ENCODE results near the gene DPEP2. TPM values are rescaled to one million over a fixed set of nuclear protein-coding genes. Genes with fewer than 3 reads are reported as not detected.
A peak's percentile ranks its signal among the peaks of the same experiment; 100 is the strongest.
"Not testable (repeated sequence)": the region's sequence is repeated elsewhere in the genome, so short reads cannot be mapped to it uniquely, and the experiment has no call there.

Gene DPEP2
- total RNA-seq (2014; rRNA removed; shearing (Covaris generic)): not detected in 2 replicates
- polyA plus RNA-seq (2016; fragmentation: Nextera tagmentation; extraction: Ambion mirVana): 0.09 TPM in 1 of 2 replicates, not detected in the other
- long read RNA-seq: 0 reads

GRCh38 chr16:67998779-67999688, at the start of gene DPEP2:
Gene DPEP2, minus strand, starts transcription at chr16:67999484. Its CDS starts 6,272 bp downstream, at chr16:67993212.
- H3K4me3 Mint-ChIP-seq; H3K9me2 ChIP-seq (ENCODE audit: insufficient read depth); H3K27ac ChIP-seq (ENCODE audit: low read depth); H3K27me3 ChIP-seq (ENCODE audit: insufficient read depth); H3K4me3 ChIP-seq; H3K4me2 ChIP-seq; H3F3A ChIP-seq (replicated peaks; ENCODE audit: low read depth); H3K79me2 ChIP-seq (replicated peaks; ENCODE audit: insufficient read depth); H3K4me1 Mint-ChIP-seq; H3K9me3 Mint-ChIP-seq; H3K36me3 Mint-ChIP-seq (ENCODE audit: low read depth); H3K27me3 Mint-ChIP-seq (ENCODE audit: insufficient read depth, low read depth, poor library complexity); H3K4me1 ChIP-seq (ENCODE audit: insufficient read depth); H3K36me3 ChIP-seq (ENCODE audit: insufficient read depth); ATAC-seq; H4K20me1 ChIP-seq (replicated peaks; ENCODE audit: insufficient read depth); H3K27ac Mint-ChIP-seq; DNase-seq (ENCODE audit: low spot score): not testable (repeated sequence)
- peak within 1 kb of the TSS; percentile 63 for H2AFZ ChIP-seq

- no peak overlapping the region for H3K27ac ChIP-seq (ENCODE audit: low read depth)
- H3K27me3 ChIP-seq (ENCODE audit: insufficient read depth): no peaks in the 10 kb centered on the region
- H4K20me1 ChIP-seq (replicated peaks; ENCODE audit: insufficient read depth): no peaks in the 10 kb centered on the region
- no peak for ATAC-seq
- Mint-ChIP-seq H3K9me3 (no peaks in the 10 kb centered on the region), H3K36me3 (ENCODE audit: low read depth) (peaks cover 15% of the 10 kb centered on the region; the same call in 2 of the 3 replicates), H3K27ac (no peak overlapping the region), H3K4me3 (no peak overlapping the region), H3K27me3 (ENCODE audit: insufficient read depth, low read depth, poor library complexity) (no peaks in the 10 kb centered on the region), H3K4me1 (no peaks in the 10 kb centered on the region)
- no peaks in the 10 kb centered on the region for H3K79me2 ChIP-seq (replicated peaks; ENCODE audit: insufficient read depth)
- H3K4me1 ChIP-seq (ENCODE audit: insufficient read depth): no peaks in the 10 kb centered on the region
- no peaks in the 10 kb centered on the region for H3F3A ChIP-seq (replicated peaks; ENCODE audit: low read depth)
- H3K36me3 ChIP-seq (ENCODE audit: insufficient read depth): no peaks in the 10 kb centered on the region
- H3K9me2 ChIP-seq (ENCODE audit: insufficient read depth): no peaks in the 10 kb centered on the region
- TF ChIP-seq CTCF (conservative IDR thresholded peaks at IDR 0.05; ENCODE audit: low read depth in 2 of 2): no peak
- no peak for TF ChIP-seq NANOG (IDR thresholded peaks at IDR 0.05; ENCODE audit: borderline replicate concordance)
- TF ChIP-seq REST (IDR thresholded peaks at IDR 0.05; ENCODE audit: unreplicated experiment): no peak
- no peak for TF ChIP-seq ZNF462 (CRISPR knock-in tag; IDR thresholded peaks at IDR 0.05)
- H3K4me3 ChIP-seq: no peak overlapping the region
- no peak overlapping the region for H3K4me2 ChIP-seq
- no peak for DNase-seq (ENCODE audit: low spot score)
- no peak overlapping the region for H2AFZ ChIP-seq
These were observed 48.7 kb upstream of the DPEP2 start for GRCh38 chr16:68047987-68048386.

All from GM23338 (cell line).